GM18505 (cell line): ENCODE results near the gene WBP2.

Source experiments
- ATAC-seq: cut with Tn5 transposase; IDR thresholded peaks from one replicate; pipeline ENCODE4 v1.9.1; 2021; ENCODE audit not compliant: unreplicated experiment
- POLR2A ChIP-seq: IDR thresholded peaks from 4 replicates; pipeline ENCODE4 v1.6.1; 2011; ENCODE audit warnings: borderline replicate concordance; ENCODE audit not compliant: insufficient read depth, insufficient read length; ENCODE audit errors: extremely low read depth

WBP2 gene

GRCh38 chr17:75807861-75808260, 47.3 kb downstream of the WBP2 start:
- TF ChIP-seq POLR2A, result no peak
- ATAC-seq, result no peak

- no peak for ATAC-seq
Measured at GRCh38 chr17:75806822-75807500, 48.2 kb downstream of the WBP2 start.

GRCh38 chr17:75803883-75804282, 51.3 kb downstream of the WBP2 start:
- no peak for TF ChIP-seq POLR2A
- no peak for ATAC-seq

More at GRCh38 chr17:75806822-75807500, 48.2 kb downstream of the WBP2 start:
- TF ChIP-seq POLR2A, result no peak

DNA sequence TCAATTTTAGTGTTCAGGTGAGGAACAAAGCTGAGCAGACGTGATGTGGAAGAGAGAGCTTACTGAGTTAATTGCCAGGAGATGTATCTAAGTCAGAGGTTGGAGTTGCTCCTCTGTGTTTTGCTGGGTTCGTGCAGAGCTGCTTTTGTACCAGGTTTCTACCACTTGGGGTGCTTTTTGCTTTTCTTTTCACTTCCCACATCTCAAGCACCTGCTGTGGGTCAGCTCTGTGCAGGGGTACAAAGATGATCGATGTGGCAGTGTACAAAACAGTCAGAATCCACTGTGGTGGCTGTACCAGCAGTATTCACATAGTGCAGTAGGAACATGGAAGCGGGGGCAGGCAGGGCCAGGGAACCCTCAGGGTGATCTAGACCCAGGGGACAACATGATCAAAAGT, 55.7 kb downstream of the WBP2 start:
- TF ChIP-seq POLR2A, result no peak
- ATAC-seq, result no peak

DNA sequence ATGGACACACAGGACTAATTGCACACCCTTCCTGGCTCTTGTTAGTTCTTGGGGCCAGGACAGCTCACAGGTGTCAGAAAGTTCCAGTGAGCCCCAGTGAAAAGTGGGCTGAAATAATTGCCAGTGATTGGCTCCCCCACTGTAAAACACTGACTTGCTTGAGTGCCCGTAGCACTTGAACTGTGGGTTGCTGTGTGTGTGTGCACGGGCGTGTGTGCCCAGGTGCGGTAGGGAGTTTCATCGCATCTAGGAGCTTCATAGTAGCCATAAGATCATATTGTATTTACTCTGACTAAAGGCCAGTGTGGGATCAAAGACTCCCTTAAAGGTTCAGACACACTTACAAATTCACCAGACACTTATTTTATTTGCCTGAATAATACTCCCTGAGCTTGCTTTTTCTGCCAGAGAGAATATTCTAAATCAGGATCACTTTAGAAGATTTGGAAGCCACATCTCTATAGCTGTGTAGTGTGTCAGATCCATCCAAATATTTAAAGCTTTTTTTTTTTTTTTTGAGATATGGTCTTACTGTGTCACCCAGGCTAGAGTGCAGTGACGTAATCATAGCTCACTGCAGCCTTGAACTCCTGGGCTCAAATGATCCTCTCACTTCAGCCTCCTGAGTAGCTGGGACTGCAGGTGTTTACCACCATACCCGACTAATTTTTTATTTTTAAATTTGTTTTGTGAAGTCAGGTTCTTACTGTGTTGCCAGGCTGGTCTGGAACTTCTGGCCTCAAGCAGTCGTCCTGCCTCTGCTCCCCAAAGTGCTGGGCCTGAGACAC, 59.1 kb downstream of the WBP2 start:
- no peak for TF ChIP-seq POLR2A

More for the DNA sequence above, 59.1 kb downstream of the WBP2 start:
- ATAC-seq, result no peak
